ENCODE results near the gene MANEAL.

DNA sequence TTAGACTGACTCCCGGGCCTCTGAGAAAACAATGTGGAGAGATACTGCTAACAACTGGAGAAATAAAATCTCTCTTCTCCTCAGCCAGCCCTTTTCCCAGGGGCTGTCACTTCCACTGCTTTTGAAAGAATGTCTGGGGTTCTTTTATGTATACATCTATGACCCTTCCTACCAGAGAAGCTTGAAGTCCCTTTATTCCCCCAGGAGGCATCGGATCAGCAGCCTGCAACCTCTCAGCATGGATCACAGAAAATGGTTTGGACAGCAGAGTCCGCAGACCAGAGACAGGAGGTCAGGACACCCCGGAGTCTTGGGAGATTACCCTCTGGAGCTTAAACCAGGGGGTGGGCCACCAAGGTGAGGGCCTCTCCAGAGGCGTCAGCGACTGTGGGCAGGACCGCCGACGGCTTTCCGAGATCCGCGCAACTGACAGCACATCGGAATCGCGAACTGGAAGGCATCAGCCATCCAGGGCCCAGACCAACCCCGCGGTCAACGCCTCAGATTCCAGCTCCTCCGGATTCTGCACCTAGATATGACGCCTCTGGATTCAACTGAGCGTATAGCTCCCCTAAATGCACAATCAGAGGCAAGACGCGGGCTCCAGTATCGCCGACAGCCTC lies 29.7 kb upstream of the MANEAL start:
- TF ChIP-seq, protein P1, sequence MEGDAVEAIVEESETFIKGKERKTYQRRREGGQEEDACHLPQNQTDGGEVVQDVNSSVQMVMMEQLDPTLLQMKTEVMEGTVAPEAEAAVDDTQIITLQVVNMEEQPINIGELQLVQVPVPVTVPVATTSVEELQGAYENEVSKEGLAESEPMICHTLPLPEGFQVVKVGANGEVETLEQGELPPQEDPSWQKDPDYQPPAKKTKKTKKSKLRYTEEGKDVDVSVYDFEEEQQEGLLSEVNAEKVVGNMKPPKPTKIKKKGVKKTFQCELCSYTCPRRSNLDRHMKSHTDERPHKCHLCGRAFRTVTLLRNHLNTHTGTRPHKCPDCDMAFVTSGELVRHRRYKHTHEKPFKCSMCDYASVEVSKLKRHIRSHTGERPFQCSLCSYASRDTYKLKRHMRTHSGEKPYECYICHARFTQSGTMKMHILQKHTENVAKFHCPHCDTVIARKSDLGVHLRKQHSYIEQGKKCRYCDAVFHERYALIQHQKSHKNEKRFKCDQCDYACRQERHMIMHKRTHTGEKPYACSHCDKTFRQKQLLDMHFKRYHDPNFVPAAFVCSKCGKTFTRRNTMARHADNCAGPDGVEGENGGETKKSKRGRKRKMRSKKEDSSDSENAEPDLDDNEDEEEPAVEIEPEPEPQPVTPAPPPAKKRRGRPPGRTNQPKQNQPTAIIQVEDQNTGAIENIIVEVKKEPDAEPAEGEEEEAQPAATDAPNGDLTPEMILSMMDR (IDR thresholded peaks at IDR 0.05; ENCODE audit: low read length): no peak
- TF ChIP-seq EZH2 (IDR thresholded peaks at IDR 0.05; ENCODE audit: borderline replicate concordance, low read length): no peak
